Stimulated activated naive CD8-positive, alpha-beta T cell treated with anti-CD3 and anti-CD28 coated beads, Interleukin-15, Interleukin-2, amounts not matched to agents 100 U/mL and 50 U/mL, for 24 hours (primary cell): ENCODE results near the gene SCAMP5.

Source experiments
- ATAC-seq: fragments of 150-1000 bp; cut with Tn5 transposase; one replicate; pipeline ENCODE4 v1.10.0; 2021
- DNase-seq: peaks from one replicate; pipeline ENCODE4 v3.0.0; 2021

The SCAMP5 gene, protein sequence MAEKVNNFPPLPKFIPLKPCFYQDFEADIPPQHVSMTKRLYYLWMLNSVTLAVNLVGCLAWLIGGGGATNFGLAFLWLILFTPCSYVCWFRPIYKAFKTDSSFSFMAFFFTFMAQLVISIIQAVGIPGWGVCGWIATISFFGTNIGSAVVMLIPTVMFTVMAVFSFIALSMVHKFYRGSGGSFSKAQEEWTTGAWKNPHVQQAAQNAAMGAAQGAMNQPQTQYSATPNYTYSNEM

DNA sequence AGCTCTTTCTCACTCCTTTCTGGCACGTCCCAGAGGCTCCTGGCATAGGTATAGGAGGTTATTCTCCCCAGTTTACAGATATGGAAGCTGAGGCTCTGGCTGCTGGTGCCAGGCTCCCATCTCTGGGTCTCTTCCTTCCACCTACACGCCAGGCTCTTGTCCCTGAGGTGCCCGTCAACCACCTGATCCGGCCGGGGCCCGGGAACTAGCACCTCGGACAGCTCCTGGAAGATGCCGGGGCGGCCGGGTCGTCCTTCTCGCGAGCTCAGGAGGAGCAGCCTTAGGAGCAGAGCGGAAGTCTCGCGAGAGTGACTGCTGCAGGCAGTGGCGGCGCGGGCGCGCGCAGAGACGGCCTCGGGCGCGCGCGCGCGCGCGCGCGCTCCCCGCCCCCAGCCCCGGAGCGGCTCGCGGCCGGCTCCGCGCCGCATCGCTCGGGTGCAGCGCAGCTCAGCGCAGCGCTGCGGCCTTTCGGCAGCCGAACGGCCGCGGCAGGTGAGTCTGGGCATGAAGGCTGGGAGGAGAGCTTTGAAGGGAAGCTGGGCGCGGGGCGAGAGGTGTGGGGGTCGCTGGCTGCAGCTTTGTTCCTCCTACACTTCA is at the start of gene SCAMP5:
Gene SCAMP5, plus strand, starts transcription at position 382 of the 597 bp plus-strand sequence. CDS start 16,277 bp downstream, outside the sequence.
- ATAC-seq (peak; percentile 97), DNase-seq (peak; percentile 95)

DNA sequence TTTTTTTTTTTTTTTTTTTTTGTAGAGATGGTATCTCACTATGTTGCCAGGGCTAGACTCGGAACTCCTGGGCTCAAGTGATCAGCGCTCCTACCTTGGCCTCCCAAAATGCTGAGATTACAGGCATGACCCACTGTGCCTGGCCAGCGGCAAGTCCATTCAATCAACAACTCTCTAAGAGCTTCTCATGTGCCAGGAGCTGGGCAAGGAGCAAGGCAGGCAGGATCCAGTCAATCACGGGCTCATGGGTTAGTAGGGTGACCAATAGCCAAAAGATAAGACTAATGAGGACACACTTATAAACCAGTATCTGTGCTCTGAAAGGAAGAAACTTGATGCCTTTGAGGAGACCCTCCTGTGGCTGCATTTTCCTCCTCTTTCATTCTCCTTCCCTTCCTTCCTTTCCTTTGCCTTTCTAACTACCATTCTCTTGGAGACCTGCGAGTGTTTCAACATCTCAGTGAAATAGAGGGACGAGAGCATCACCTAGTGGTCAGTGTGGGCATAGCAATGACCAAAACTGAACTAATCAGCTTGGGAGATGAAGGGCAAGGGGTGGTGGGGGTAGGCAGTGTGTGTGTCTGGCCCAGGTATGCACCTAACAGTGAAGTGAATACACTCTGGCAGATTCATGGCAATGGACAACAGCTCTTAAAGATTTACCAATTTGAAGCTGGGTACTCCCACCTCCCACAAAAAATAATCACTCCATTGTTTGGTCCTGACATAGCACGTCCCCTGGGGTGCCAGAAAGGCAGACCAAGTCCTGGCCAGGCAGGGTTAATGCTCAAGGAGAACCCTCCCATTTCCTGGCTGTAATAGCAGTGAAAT is 45.1 kb upstream of the SCAMP5 start:
- ATAC-seq: peak; percentile 78
- DNase-seq: peak; percentile 83

DNA sequence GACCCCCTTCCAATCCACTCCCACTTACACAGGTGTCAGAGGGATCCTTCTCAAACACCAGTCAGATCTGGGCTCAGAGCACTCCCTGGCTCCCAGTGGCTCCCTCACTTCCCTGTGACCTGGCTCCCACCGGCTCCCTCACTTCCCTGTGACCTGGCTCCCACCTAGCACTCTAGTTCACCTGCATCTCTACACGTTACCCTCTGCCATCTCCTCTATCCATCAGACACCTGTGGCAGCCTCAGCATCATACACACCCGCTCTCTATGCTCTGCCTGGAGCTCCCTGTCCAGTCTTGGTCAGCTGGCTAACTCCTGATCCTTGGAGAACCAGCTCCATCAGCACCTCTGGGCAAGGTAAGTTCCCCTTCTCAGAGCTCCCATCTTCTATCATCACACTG is 44.4 kb upstream of the SCAMP5 start:
- ATAC-seq (no peak), DNase-seq (no peak)

DNA sequence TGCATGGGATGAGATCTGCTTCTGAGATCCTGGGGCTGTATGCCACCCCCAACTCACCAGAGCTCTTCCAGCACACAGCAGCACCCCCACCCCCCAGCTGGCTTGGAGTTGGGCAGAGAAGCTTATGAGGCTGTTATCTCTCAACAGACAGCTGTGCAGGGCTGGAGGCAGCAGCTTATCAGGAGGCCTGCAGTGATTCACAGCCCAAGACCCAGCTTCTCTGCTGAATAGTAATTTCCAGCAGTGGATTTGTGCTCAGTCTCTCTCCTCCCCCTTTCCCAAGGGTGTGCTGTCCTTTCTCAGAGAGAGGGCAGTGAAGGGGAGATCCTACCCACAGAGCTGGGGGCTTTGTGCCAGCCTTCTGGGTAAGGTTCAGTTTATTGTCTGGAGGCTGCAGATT is 40.8 kb upstream of the SCAMP5 start:
- DNase-seq (peak; percentile 10), ATAC-seq (no peak)

DNA sequence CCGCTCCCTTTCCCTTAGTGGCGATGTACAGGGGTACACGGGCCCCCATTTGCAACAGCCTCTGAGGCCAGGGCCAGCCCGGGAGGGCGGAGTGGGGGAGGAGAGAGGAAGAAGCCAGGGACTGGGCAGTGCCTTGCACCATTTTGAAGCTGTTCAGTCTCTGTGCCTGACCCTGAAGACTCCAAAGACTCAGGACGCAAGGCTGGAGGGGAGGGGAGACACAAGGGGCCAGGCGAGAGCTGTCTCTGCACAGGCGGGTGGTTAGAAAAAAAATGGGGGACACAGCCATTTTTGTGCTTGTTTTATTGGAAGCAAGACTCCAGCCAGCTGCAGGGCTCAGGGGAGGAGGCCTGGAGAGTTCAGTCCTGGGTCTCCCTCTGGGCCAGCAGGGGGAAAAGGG is 40.3 kb upstream of the SCAMP5 start:
- ATAC-seq: no peak
- no peak for DNase-seq

DNA sequence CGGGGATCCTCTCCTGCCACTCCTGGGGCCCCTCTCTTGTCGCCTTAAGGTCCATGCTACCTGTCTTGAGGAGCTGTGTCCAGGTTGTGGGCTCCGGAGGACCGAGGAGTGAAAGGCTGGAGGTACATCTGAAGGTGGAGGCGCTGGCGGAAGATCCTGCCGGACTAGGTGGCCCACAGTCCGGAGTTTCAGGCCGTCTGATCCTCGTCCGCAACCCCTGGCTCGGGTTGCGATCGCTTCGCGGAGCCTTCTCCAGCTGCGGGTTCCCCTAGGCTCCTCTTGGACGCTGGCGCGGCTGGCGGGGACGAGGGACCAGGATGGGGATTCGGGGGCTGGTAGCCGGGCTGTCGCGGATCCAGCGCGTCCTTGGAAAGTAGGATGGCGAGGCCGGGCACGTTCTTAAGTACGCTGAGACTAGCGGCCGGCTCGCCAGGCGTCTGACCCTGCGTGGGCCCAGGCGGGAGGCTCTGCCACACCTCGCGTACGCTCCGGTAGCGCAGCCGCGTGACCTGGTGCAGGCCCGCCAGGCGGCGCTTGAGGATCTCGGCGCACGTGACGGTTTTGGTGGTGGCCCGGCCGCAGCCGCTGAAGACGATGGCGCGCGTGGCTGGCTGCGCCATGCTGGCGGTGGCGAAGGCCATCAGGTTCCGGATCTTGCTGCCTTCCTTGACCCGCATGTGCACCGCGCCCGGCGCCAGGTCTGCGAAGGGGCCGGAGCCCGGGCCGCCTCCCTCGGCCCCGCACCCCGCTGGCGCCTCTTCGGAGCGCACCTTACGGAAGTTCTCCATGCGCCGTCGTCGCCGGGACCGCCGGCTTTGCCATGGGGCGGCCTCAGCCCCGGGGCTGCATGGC is 39.3 kb upstream of the SCAMP5 start:
- ATAC-seq (peak; percentile 25), DNase-seq (peak; percentile 80)

DNA sequence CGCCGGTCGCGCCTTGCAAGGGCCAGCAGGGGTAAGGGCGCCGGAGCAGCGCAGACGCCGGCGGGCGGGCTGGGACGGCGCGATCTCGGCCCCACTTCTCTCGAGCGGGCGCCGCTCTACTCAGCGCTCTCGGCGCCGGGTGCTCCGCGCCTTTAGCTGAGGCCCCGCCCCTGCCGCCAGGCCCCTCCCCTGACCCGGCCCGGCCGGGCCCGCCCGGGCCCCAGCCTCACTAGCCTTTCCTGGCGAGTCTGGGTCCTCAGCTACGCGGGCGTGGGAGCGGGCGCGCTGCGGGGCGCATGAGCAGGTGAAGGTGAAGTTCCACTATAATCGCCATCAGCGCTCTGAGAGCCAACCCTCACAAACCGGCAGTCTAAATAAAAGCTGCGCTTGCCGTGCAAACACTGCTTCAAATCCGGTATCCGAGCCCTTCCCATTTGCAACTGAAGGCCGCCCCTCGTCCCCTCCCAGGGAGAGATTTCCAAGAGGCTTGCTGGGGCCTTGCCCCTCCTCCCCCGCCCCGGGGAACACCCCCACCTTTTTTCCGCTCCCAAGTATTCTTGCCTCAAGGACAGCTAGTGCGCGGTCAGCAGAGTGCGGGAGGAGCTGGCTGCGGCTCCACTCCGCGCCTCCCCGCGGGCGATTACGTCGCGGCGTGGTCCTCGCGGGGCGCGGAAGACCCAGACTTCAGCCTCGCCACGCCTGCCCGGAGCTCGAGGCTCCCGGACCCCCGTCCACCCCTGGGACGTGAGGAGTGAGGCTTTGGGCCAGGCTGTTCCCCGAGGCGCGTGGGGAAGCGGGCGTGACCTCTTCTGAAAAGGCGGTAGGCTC is 38.5 kb upstream of the SCAMP5 start, which contains the start of gene RPP25:
Gene RPP25, minus strand, starts transcription at position 125 of the 828 bp plus-strand sequence. CDS start 189 bp downstream, outside the sequence.
- ATAC-seq (peak; percentile 77), DNase-seq (peak; percentile 87)

DNA sequence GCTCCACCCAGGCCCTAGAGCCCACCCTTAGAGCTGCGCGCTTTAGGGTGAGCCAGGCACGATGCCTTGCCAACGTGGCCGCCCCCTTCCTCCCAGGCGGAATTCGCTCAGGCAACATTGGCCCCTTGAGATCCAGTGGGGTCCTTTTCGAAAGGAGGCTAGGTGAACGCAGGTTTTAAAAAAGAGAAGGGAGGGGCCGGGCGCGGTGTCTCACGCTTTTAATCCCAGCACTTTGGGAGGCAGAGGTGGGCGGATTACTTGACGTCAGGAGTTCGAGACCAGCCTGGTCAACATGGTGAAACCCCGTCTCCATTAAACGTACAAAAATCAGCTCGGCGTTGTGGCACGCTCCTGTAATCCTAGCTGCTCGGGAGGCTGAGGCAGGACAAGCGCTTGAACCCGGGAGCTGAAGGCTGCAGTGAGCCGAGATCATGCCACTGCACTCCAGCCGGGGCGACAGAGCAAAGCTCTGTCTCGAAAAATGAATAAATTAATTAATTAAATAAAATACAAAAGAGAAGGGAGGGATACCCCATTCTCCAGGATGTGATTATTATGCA is 37.8 kb upstream of the SCAMP5 start:
- ATAC-seq (no peak), DNase-seq (peak; percentile 33)

DNA sequence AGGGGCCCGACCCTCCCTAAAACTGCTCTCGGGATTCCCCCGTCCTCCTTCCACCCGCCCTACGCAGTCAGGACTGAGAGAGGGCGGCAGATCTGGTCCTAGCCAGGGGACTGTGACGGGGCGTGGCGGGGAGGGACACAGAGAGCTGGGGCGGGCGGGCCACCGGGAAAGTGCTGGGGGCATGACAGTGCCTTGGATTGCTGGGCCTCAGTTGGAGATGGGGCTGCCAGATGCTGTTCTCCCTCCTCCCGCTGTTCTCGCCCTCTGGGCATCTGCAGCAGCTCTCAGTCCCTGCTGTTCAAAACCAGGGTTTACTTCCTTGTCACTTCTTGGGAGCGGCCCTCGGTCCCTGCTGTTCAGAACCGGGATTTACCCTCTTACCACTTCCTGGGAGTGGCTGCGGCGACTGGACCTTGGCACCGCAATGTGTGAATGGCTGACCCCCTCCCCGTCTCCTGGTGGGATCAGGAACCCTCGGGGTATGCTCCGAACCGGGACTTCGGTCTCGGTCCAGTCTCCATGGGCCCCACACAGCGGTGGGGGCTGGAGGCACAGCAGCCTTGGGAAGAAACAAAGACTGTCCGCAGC is 36.9 kb upstream of the SCAMP5 start:
- ATAC-seq (no peak), DNase-seq (peak; percentile 41)

DNA sequence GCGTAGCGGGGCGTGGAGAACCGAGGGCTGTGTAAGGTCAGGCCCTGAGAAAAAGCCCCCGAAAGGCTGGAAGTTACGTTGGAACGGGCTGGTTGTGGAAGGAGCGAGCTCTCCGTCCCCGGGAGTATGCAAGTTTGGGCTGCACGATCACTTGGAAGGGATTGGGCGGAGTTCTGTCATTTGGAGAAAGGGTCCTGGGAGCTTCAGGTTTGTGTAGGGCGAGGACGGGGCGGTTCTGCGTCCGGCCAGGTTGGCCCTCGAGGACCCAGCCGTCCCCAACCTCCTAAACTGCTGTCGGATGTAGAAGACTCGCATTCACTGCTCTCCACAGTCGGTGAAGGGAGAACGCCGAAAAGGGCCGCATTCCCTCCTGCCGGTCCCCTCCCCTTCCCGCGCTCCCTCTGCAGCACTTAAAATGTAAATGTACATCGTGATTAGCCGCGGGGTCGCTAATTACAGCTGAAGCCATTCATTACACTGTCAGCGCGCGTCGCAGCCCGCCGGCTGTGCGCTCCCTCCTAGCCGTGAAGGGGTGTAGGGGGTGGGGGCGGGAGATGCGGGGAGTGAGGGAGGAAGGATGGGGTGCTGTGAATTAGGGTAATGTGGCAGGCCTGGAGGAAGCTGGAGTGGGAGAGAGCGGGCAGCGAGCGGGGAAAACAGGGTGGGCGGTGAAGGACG is 36.3 kb upstream of the SCAMP5 start:
- ATAC-seq: no peak
- DNase-seq: peak; percentile 11

DNA sequence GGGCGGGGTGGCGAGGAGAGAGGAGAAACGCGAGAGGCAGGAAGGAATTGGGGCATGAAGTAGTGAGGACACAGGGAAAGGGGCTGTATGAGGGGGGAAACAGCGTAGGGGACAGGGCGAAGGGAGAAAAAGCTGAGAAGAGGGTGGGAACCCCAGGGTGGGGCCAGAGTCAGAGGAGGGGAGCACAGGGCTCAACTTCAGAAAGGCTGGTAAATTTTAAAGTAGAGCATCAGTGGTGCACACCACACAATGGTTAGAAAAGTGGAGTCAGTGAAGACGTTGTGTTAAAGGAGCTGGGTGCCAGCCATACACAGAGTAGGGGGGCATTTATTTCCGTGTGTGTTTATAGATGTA is 35.8 kb upstream of the SCAMP5 start:
- no peak for DNase-seq
- no peak for ATAC-seq

DNA sequence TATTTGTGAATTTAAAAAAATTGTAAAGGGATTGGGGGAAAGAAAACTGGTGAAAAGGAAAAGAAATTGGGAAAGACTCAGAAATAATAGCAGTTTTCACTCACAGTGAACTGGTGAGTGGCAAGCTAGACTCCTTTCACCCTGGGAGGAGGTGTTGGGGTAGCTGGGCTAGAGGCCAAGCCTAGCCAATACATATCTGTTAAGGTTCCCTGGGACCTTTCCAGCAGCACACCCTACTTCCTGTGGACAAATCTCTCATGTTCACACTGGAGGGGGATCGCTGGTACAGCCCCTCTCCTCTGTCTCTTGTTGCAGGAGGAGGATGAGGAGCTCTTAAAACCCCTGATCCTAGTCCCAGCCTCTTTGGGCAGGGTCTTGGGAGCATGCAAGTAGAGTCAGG is 35.1 kb upstream of the SCAMP5 start:
- DNase-seq (no peak), ATAC-seq (no peak)

DNA sequence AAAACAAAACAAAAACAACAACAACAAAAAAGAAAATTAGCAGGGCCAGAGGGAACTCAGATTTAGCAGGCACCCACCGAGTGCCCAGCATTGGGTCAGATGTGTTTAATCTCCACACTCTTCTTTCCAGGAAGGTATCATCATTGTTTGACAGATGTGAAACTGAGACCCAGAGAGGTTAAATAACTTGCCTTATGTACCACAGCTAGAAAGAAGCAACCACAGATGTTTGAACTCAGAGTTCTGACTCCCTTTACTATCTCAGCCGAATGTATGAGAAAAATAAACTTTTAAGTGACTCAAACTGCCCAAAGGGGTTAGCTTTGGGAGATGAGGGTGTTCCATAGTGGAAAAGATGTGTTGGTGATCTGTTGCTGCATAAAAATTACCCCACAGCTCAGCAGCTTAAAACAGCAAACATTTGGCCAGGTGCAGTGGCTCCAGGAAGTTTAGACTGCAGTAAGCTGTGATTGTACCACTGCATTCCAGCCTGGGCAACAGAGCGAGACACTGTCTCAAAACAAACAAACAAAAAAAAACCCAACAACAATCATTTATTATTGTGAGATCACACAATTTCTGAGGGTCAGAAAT is 34.3 kb upstream of the SCAMP5 start:
- DNase-seq (no peak), ATAC-seq (peak; percentile 84)

DNA sequence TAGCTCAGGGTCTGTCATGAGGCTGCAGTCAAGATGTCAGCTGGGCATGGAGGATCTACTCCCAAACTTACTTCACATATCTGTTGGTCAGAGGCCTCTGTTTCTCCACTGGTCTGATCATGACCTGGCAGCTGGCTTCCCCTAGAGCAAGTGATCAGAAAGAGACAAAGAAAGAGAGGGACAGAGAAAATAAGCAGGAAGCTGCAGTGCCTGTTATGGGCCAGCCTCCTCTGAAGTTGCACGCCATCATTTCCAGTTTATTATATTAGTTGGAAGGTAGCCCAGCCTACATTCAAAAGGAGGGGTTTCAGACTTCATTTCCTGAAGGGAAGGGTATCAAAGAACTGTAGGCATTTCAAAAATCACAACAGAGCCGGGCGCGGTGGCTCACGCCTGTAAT is 33.7 kb upstream of the SCAMP5 start:
- no peak for DNase-seq
- ATAC-seq: no peak

DNA sequence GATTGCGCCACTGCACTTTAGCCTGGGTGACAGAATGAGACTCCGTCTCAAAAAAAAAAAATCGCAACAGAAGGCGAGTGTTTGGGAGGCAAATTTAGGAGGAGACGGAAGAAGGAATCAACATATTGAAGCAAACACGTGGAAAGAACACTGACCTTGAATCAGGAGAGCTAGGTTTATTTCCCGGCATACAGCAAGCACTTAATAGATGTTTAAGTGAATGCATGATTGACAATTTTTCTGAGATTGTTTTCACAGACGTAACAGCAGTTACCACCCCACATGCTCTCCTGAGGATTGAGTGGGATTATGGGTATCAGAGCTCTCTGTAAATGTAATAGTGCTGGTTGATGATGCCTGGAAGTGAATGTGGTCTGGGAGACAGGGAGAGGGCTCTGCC is 33.1 kb upstream of the SCAMP5 start:
- no peak for ATAC-seq

DNA sequence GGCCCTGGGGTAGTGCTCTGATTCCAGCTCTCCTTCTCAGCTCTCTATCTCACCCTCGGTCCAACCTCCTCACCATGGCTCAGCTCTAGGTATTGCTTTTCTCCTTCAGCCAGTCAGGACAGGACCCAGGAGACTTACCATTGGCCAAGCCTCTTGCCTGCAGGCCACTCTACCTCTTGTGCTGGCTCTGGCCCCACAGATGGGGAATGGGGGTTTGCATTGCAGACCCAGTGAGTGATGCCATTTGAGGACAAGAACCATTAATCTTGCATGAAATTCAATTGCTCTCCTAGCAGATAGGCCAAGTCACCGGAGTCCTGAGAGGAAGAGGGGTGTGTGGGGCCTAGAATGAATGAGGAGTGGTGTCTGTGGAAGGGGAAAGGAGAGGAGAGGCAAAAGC is 32.7 kb upstream of the SCAMP5 start:
- no peak for DNase-seq
- no peak for ATAC-seq

More for the DNA sequence above, 33.1 kb upstream of the SCAMP5 start:
- DNase-seq: no peak

DNA sequence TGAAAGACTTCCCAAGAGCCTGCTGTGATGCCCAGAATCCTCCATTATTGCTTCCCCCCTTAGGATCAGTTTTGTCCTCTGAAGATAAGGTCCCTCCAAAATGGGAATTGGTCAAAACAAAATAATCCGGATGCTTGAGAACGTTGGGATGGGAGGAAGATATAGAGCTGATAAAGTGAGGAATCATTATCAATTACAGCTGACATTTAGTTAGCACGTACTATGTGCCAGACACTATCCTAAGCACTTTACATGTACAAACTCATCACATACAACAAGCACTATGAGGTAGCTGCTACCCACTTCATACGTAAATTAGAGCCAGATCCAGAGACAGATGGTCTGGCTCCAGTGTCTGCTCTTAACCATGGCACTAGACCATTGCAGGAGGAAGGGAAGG is 32.1 kb upstream of the SCAMP5 start:
- ATAC-seq (no peak), DNase-seq (no peak)

DNA sequence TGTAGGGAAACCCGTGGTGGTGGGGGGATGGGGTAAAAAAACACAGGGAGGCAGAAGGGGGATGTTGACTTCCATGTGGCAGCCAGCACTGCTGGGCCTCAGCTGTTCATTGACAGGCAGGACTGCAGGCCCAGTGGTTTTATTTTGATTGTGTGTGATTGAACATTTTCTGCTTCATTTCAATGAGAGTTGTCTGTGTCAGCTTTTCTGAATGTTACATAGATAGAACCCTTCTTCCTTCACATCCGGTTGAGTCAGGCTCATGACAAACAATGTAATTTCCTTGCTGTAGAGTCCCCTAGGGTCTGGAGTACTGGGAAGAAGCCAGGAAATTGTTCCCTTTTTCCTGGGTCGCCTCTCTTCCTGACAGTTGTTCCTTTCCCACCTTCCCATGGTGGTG is 30.6 kb upstream of the SCAMP5 start:
- DNase-seq: no peak
- no peak for ATAC-seq

DNA sequence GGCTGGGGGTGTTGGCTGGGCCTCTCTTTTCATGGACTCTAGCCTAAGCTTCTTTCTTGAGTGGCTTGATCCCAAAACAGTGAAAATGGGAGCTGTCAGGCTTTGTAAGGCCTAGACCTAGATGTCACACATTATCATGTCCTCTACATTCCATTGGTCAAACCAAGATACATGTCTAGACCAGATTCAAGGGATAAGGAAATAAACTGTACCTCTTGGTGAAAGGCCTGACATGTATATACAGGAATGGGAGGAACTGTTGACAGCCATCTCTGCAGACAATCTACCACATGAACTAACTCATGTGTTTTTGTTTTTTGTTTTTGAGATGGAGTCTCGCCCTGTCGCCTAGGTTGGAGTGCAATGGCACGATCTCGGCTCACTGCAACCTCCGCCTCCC is 27.7 kb upstream of the SCAMP5 start:
- DNase-seq (no peak), ATAC-seq (no peak)

DNA sequence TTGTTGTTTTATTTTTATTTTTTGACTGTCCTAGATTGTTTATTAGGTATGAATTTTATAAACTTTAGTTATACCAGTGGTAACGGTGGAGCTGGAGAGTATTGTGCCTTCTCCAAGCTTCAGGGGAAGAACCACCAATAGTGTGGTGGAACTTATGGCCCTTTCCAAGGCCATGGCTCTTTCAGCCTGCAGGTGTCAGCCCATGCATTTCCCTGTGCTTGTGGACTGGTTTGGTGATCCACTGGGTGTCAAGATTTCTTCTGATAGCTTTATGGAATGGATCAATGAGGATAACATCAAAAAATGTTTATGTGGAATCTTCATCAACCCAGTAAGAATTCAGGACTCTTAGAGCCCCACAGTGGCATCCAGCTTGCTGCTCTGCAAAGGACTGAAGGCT is 19.2 kb upstream of the SCAMP5 start:
- no peak for ATAC-seq
- no peak for DNase-seq
